Endothelial cell of umbilical vein (primary cell): Measurements from ENCODE around the gene NT5C. TPM values are rescaled to one million over a fixed set of nuclear protein-coding genes. Genes with fewer than 3 reads are reported as not detected.

ENCODE experiments used
- BruUV-seq: library from RNA; stranded (reverse); fragments of 400-500 nt; replicated peaks from 2 replicates; lab custom pipeline; 2021; lab: Mats Ljungman, UMichigan
- CTCF ChIA-PET: fragments of 300-600, 350-600 bp; sonication (Branson Sonifier 250); formaldehyde crosslinking; loops from one replicate; lab custom pipeline; 2021; ENCODE audit warnings: antibody characterized with exemption, inconsistent platforms; lab: Charles Lee
- POLR2A ChIA-PET: fragments of 300-600, 350-600 bp; sonication (Branson Sonifier 250); formaldehyde crosslinking; loops from one replicate; lab custom pipeline; 2021; ENCODE audit warnings: antibody characterized with exemption, inconsistent platforms; lab: Charles Lee
- DNase-seq: peaks from one replicate; pipeline ENCODE4 v3.0.0-alpha.2; 2011; ENCODE audit warnings: low read depth, low spot score
- FAIRE-seq: peaks from 2 replicates; lab custom pipeline; 2011; peaks lifted over from hg19 to GRCh38; lab: Jason Lieb, UNC
- H2AFZ ChIP-seq: 2 replicates; pipeline ENCODE4 v1.6.0; 2012; ENCODE audit warnings: low read depth, low read length, control low read depth, inconsistent platforms
- H3K27ac ChIP-seq: 2 replicates; pipeline ENCODE4 v1.5.1; 2011; ENCODE audit warnings: low read depth, mild to moderate bottlenecking, control low read depth, low read length, moderate library complexity; ENCODE audit not compliant: insufficient read depth
- H3K27me3 ChIP-seq, 2 experiments: 2 replicates each; pipeline versions ENCODE4 v1.6.0 to v1.6.1; 2011; ENCODE audit warnings: low read length in 2 of 2, mixed read lengths in 1 of 2; ENCODE audit not compliant: control insufficient read depth in 2 of 2, insufficient read depth in 2 of 2
- H3K36me3 ChIP-seq, 2 experiments: 2 replicates in 1 of 2; 3 replicates in 1 of 2; pipeline ENCODE4 v1.5.1; 2011; ENCODE audit warnings: low read length in 2 of 2, mild to moderate bottlenecking in 1 of 2, moderate library complexity in 1 of 2; ENCODE audit not compliant: control insufficient read depth in 2 of 2, insufficient read depth in 2 of 2; ENCODE audit errors: extremely low read depth in 1 of 2
- H3K4me1 ChIP-seq: 3 replicates; pipeline ENCODE4 v1.5.1; 2011; ENCODE audit warnings: mild to moderate bottlenecking, low read length; ENCODE audit not compliant: control insufficient read depth, insufficient read depth; ENCODE audit errors: extremely low read depth
- H3K4me2 ChIP-seq: 2 replicates; pipeline ENCODE4 v1.6.1; 2011; ENCODE audit warnings: low read length, control low read depth, mixed read lengths; ENCODE audit not compliant: insufficient read depth
- H3K4me3 ChIP-seq, 3 experiments: fragments of 200-600 bp in 1 of 3; sonication (generic), shearing (Covaris generic) in 1 of 3; replicated peaks in 1 of 3; 2 replicates each; pipeline ENCODE4 v1.5.1; 2011 to 2016; ENCODE audit warnings: control low read depth in 3 of 3, low read length in 3 of 3, mild to moderate bottlenecking in 2 of 3, inconsistent platforms in 1 of 3, low read depth in 1 of 3, moderate library complexity in 1 of 3; ENCODE audit not compliant: insufficient read depth in 1 of 3
- H3K79me2 ChIP-seq: 2 replicates; pipeline ENCODE4 v1.6.0; 2012; ENCODE audit warnings: low read length, inconsistent platforms; ENCODE audit not compliant: control insufficient read depth, insufficient read depth
- H3K9ac ChIP-seq: replicated peaks from 2 replicates; pipeline ENCODE3; 2011; ENCODE audit warnings: low read length, control low read depth; ENCODE audit not compliant: insufficient read depth; ENCODE audit errors: extremely low read depth
- H3K9me1 ChIP-seq: replicated peaks from 3 replicates; pipeline ENCODE4 v1.6.0; 2011; ENCODE audit warnings: mild to moderate bottlenecking, low read length; ENCODE audit not compliant: control insufficient read depth, insufficient read depth; ENCODE audit errors: extremely low read depth
- H3K9me3 ChIP-seq: replicated peaks from 2 replicates; pipeline ENCODE4 v1.5.1; 2012; ENCODE audit warnings: low read length, inconsistent platforms; ENCODE audit not compliant: control insufficient read depth, insufficient read depth
- H4K20me1 ChIP-seq: replicated peaks from 2 replicates; pipeline ENCODE3; 2011; ENCODE audit warnings: mild to moderate bottlenecking, low read length; ENCODE audit not compliant: control insufficient read depth, insufficient read depth; ENCODE audit errors: extremely low read depth
- CTCF ChIP-seq, 2 donors: IDR thresholded peaks; 1 replicate in 1 of 2; 2 replicates in 1 of 2; pipeline ENCODE4 v1.5.1; 2011; ENCODE audit warnings: low read length in 2 of 2, mild to moderate bottlenecking in 2 of 2, moderate library complexity in 2 of 2, control low read depth in 1 of 2, inconsistent platforms in 1 of 2, low read depth in 1 of 2; ENCODE audit not compliant: insufficient read depth in 1 of 2; ENCODE audit errors: extremely low read depth in 1 of 2
- EZH2 ChIP-seq: IDR thresholded peaks from 2 replicates; pipeline ENCODE4 v1.6.1; 2012; ENCODE audit warnings: borderline replicate concordance, low read depth, mild to moderate bottlenecking, moderate library complexity, low read length, inconsistent platforms; ENCODE audit not compliant: severe bottlenecking
- FOS ChIP-seq: IDR thresholded peaks from 2 replicates; pipeline ENCODE4 v1.6.1; 2011; ENCODE audit warnings: mild to moderate bottlenecking, low read length, moderate library complexity, borderline replicate concordance; ENCODE audit not compliant: insufficient read depth
- GATA2 ChIP-seq: IDR thresholded peaks from 2 replicates; pipeline ENCODE4 v1.7.0; 2011; ENCODE audit warnings: low read depth, mild to moderate bottlenecking, moderate library complexity, mixed read lengths, low read length; ENCODE audit not compliant: insufficient read length, insufficient read depth
- JUN ChIP-seq: IDR thresholded peaks from 2 replicates; pipeline ENCODE4 v1.6.1; 2011; ENCODE audit warnings: borderline replicate concordance, low read depth; ENCODE audit not compliant: insufficient read length, insufficient read depth
- MAX ChIP-seq: IDR thresholded peaks from 2 replicates; pipeline ENCODE4 v1.6.1; 2011; ENCODE audit not compliant: insufficient read depth, insufficient read length
- MYC ChIP-seq: IDR thresholded peaks from one replicate; pipeline ENCODE4 v1.6.1; 2011; ENCODE audit warnings: mild to moderate bottlenecking, low read depth, low read length
- POLR2A ChIP-seq: IDR thresholded peaks from 2 replicates; pipeline ENCODE4 v1.6.1; 2012; ENCODE audit warnings: low read depth, mild to moderate bottlenecking, control low read depth, low read length
- POLR2AphosphoS5 ChIP-seq: IDR thresholded peaks from 2 replicates; pipeline ENCODE4 v1.6.1; 2012; ENCODE audit warnings: low read depth, mild to moderate bottlenecking, control low read depth, low read length, moderate library complexity; ENCODE audit not compliant: insufficient read depth
- dilution Hi-C: fragments of 300-500 bp; cut with MboI; formaldehyde crosslinking; loops from one replicate; pipeline ENCODE4 v1.15.0; 2019; ENCODE audit warnings: low sequenced_read_pairs; ENCODE audit not compliant: extremely low pct_ligation_motif_present
- intact Hi-C: fragments of 100-400 bp; cut with micrococcal nuclease; formaldehyde crosslinking; loops from one replicate; pipeline ENCODE4 v1.10.0; 2022
- polyA plus RNA-seq, 4 experiments: library from polyadenylated mRNA; depleted of rRNA in 3 of 4; stranded (reverse) in 3 of 4; unstranded in 1 of 4; fragments of >200 nt; gene quantifications; 2 replicates each; pipeline versions ENCODE4 v1.2.1 to v1.2.3, GENCODE V29; 2011 to 2012; ENCODE audit warnings: missing spikeins in 1 of 4
- total RNA-seq: library from RNA; stranded (reverse); gene quantifications from 2 replicates; pipeline ENCODE4 v1.2.3, GENCODE V29; 2021

Gene NT5C
- total and polyA plus RNA-seq, 2 donors (not counting 3 experiments of a cell fraction or from before 2014, with no cell fraction given) = 29.1 to 39.2 TPM

GRCh38 chr17:75118307-75118706, 13.2 kb downstream of the NT5C start:
- ChIA-PET POLR2A (no interaction called here), CTCF (interaction anchor here (1.2 to 5.5 kb wide), 4 partner anchors 7 to 84 kb away, joined by 3 to 257 read pairs (median 47); partner anchors contain the start of gene NUP85)
- Histone ChIP-seq H3K4me1 (peaks cover 7% of the 10 kb centered on the region), H3K9me3 (no peaks in the 10 kb centered on the region), H3K4me3 (no peak overlapping the region), H3K36me3 (peaks cover 2 to 3% of the 10 kb centered on the region in 2 experiments), H2AFZ (no peak overlapping the region), H3K9me1 (no peaks in the 10 kb centered on the region), H3K9ac (no peak overlapping the region), H3K27me3 (no peaks in the 10 kb centered on the region), H3K27ac (no peak overlapping the region), H3K4me2 (no peak overlapping the region), H3K79me2 (no peaks in the 10 kb centered on the region), H4K20me1 (no peaks in the 10 kb centered on the region)
- BruUV-seq = no TSS peak
- DNase-seq (no peak), FAIRE-seq (no peak)
- no peak for TF ChIP-seq MYC
- no peak for TF ChIP-seq EZH2
- no peak for TF ChIP-seq JUN
- no peak for TF ChIP-seq MAX
- TF ChIP-seq POLR2A = no peak
- TF ChIP-seq POLR2AphosphoS5 = no peak
- TF ChIP-seq CTCF (IDR thresholded peaks at IDR 0.05; ENCODE audit: extremely low read depth in 1 of 2, insufficient read depth in 1 of 2, low read depth in 1 of 2, low read length in 2 of 2) = no peak
- TF ChIP-seq GATA2 = no peak
- no peak for TF ChIP-seq FOS
- intact Hi-C loops = no loop called here
- dilution Hi-C loops = no loop called here
